ENCODE results near the gene NBAS.

The NBAS gene

GRCh38 chr2:15591692-15592463, 30.7 kb upstream of the NBAS start, which contains the start of gene DDX1:
TSS of gene DDX1 (plus strand) at chr2:15591868. CDS start at chr2:15591934, 66 bp downstream.
- in situ Hi-C loops (cut with HindIII; ENCODE audit: low sequenced_read_pairs): no loop called here

- in situ Hi-C loops (cut with HindIII; ENCODE audit: low sequenced_read_pairs): no loop called here
These were observed 30.2 kb upstream of the NBAS start for GRCh38 chr2:15591373-15591691.

- in situ Hi-C loops (cut with HindIII; ENCODE audit: low sequenced_read_pairs): no loop called here
These were observed 27.3 kb upstream of the NBAS start for GRCh38 chr2:15588329-15588919.

- in situ Hi-C loops (cut with HindIII; ENCODE audit: low sequenced_read_pairs): no loop called here
These were observed 23.8 kb upstream of the NBAS start for GRCh38 chr2:15584767-15585469.

- in situ Hi-C loops (cut with HindIII; ENCODE audit: low sequenced_read_pairs): no loop called here
These were observed 23.2 kb upstream of the NBAS start for GRCh38 chr2:15584316-15584715.

- in situ Hi-C loops (cut with HindIII; ENCODE audit: low sequenced_read_pairs): no loop called here
These were observed 22.7 kb upstream of the NBAS start for GRCh38 chr2:15583826-15584225.

- in situ Hi-C loops (cut with HindIII; ENCODE audit: low sequenced_read_pairs): no loop called here
These were observed 21.7 kb upstream of the NBAS start for GRCh38 chr2:15582710-15583357.

- in situ Hi-C loops (cut with HindIII; ENCODE audit: low sequenced_read_pairs): no loop called here
These were observed 19.3 kb upstream of the NBAS start for GRCh38 chr2:15580451-15580850.

GRCh38 chr2:15579641-15580040, 18.5 kb upstream of the NBAS start:
- in situ Hi-C loops (cut with HindIII; ENCODE audit: low sequenced_read_pairs): no loop called here

GRCh38 chr2:15577071-15577735, 16.1 kb upstream of the NBAS start:
- in situ Hi-C loops (cut with HindIII; ENCODE audit: low sequenced_read_pairs): no loop called here

GRCh38 chr2:15571729-15572128, 10.6 kb upstream of the NBAS start:
- in situ Hi-C loops (cut with HindIII; ENCODE audit: low sequenced_read_pairs): no loop called here

GRCh38 chr2:15570104-15570503, 9.0 kb upstream of the NBAS start:
- in situ Hi-C loops (cut with HindIII; ENCODE audit: low sequenced_read_pairs): no loop called here

- in situ Hi-C loops (cut with HindIII; ENCODE audit: low sequenced_read_pairs): no loop called here
These were observed 7.7 kb upstream of the NBAS start for GRCh38 chr2:15568874-15569273.

- in situ Hi-C loops (cut with HindIII; ENCODE audit: low sequenced_read_pairs): no loop called here
These were observed 5.8 kb upstream of the NBAS start for GRCh38 chr2:15566912-15567311.

GRCh38 chr2:15565994-15566671, 5.0 kb upstream of the NBAS start:
- in situ Hi-C loops (cut with HindIII; ENCODE audit: low sequenced_read_pairs): no loop called here

GRCh38 chr2:15565392-15565791, 4.3 kb upstream of the NBAS start:
- in situ Hi-C loops (cut with HindIII; ENCODE audit: low sequenced_read_pairs): no loop called here

GRCh38 chr2:15563227-15564100, 2.3 kb upstream of the NBAS start:
- in situ Hi-C loops (cut with HindIII; ENCODE audit: low sequenced_read_pairs): no loop called here

GRCh38 chr2:15562354-15563031, 1.4 kb upstream of the NBAS start:
- in situ Hi-C loops (cut with HindIII; ENCODE audit: low sequenced_read_pairs): no loop called here

Data from DLD1 (cell line).